ENCODE data around the gene GAK.

Gene GAK

DNA sequence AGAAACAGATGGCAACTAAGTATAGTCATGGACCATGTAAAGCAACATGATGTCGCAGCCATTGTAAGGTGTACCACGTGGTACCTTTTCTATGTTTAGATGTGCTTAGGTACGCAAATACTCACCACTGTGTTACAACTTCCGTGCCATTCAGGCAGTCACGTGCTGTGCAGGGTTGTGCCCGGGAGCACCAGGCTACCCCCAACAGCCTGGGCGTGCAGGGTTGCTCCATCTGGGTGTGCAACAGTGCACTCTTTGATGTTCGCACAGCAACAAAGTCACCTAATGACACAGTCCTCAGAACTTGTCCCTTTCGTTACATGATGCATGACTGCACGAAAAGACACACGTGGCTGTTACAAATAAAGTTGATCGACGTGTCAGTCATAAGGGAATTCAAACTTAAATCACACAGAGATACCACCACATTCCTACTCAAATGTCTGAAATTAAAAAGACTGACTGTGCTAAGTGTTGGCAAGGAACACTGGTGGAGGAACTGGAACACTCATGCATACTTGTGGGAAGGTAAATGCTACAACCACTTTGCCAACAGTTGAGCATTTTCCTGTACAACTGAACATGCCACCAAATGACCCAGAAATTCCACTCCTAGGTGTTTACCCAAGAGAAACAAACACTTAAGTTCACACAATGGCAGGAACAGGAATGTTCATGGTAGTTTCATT, 130.5 kb downstream of the GAK start:
- Histone ChIP-seq H3K36me3 (ENCODE audit: low read depth) (no peaks in the 10 kb centered on the region), H3K9me3 (ENCODE audit: severe bottlenecking) (no peaks in the 10 kb centered on the region), H3K27ac (ENCODE audit: poor library complexity, severe bottlenecking) (no peak overlapping the region), H3K4me3 (ENCODE audit: severe bottlenecking) (no peak overlapping the region), H3K4me1 (ENCODE audit: insufficient read depth, poor library complexity, severe bottlenecking) (peaks cover 7% of the 10 kb centered on the region), H3K27me3 (ENCODE audit: insufficient read depth, poor library complexity, severe bottlenecking) (no peaks in the 10 kb centered on the region)
- no peak for ATAC-seq (ENCODE audit: low read depth)
- TF ChIP-seq, protein P1, sequence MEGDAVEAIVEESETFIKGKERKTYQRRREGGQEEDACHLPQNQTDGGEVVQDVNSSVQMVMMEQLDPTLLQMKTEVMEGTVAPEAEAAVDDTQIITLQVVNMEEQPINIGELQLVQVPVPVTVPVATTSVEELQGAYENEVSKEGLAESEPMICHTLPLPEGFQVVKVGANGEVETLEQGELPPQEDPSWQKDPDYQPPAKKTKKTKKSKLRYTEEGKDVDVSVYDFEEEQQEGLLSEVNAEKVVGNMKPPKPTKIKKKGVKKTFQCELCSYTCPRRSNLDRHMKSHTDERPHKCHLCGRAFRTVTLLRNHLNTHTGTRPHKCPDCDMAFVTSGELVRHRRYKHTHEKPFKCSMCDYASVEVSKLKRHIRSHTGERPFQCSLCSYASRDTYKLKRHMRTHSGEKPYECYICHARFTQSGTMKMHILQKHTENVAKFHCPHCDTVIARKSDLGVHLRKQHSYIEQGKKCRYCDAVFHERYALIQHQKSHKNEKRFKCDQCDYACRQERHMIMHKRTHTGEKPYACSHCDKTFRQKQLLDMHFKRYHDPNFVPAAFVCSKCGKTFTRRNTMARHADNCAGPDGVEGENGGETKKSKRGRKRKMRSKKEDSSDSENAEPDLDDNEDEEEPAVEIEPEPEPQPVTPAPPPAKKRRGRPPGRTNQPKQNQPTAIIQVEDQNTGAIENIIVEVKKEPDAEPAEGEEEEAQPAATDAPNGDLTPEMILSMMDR (IDR thresholded peaks at IDR 0.05; ENCODE audit: poor library complexity, severe bottlenecking) = no peak
- no peak for DNase-seq (ENCODE audit: low spot score)

Data from RWPE2 (cell line).